Suprapubic skin (tissue), 3 donors: ENCODE measurements around the gene CLSTN1.

Experiments used
- CTCF ChIP-seq, 2 donors: fragments of 200-600 bp in 1 of 2; fragments of 450-650 bp in 1 of 2; sonication (generic) in 1 of 2; IDR thresholded peaks; one replicate each; pipeline ENCODE4 v1.5.1; 2016 to 2019; ENCODE audit warnings: antibody characterized with exemption in 2 of 2, mild to moderate bottlenecking in 1 of 2, moderate library complexity in 1 of 2
- EP300 ChIP-seq: sonication (generic); formaldehyde crosslinking; IDR thresholded peaks from one replicate; pipeline ENCODE4 v1.6.1; 2017; ENCODE audit warnings: antibody characterized with exemption
- POLR2A ChIP-seq, 2 donors: fragments of 450-650 bp; IDR thresholded peaks; one replicate each; pipeline ENCODE4 v1.6.1; 2017; ENCODE audit warnings: antibody characterized with exemption in 2 of 2, mild to moderate bottlenecking in 2 of 2, moderate library complexity in 2 of 2

GRCh38 chr1:9809100-9809510 is 14.7 kb downstream of the CLSTN1 start:
- no peak for TF ChIP-seq CTCF (IDR thresholded peaks at IDR 0.05)
- no peak for TF ChIP-seq EP300
- TF ChIP-seq POLR2A (IDR thresholded peaks at IDR 0.05), result no peak
